ENCODE measurements around the gene MT1E.
A peak's percentile ranks its signal among the peaks of the same experiment; 100 is the strongest.
"Not testable (repeated sequence)": the region's sequence is repeated elsewhere in the genome, so short reads cannot be mapped to it uniquely, and the experiment has no call there.

Gene MT1E

GRCh38 chr16:56669005-56669839 lies 43.6 kb downstream of the MT1E start, which contains the start of gene MT1H:
Gene MT1H (plus strand): TSS chr16:56669814. CDS start chr16:56669885, 71 bp downstream.
- no peak for DNase-seq (ENCODE audit: extremely low read depth in 1 of 2, low read depth in 1 of 2)

GRCh38 chr16:56669840-56670619 lies 44.4 kb downstream of the MT1E start:
- DNase-seq (ENCODE audit: extremely low read depth in 1 of 2, low read depth in 1 of 2) = no peak

- DNase-seq (ENCODE audit: extremely low read depth in 1 of 2, low read depth in 1 of 2) = no peak
Observed at GRCh38 chr16:56670620-56670934, 45.0 kb downstream of the MT1E start.

- not testable (repeated sequence) for DNase-seq (ENCODE audit: extremely low read depth in 1 of 2, low read depth in 1 of 2)
Observed at GRCh38 chr16:56671691-56672090, 46.1 kb downstream of the MT1E start.

GRCh38 chr16:56672171-56672570 lies 46.6 kb downstream of the MT1E start:
- DNase-seq (ENCODE audit: extremely low read depth in 1 of 2, low read depth in 1 of 2) = not testable (repeated sequence)

GRCh38 chr16:56672761-56673536 lies 47.4 kb downstream of the MT1E start:
- DNase-seq (ENCODE audit: extremely low read depth in 1 of 2, low read depth in 1 of 2) = no peak

GRCh38 chr16:56673921-56674320 lies 48.3 kb downstream of the MT1E start:
- DNase-seq (ENCODE audit: extremely low read depth in 1 of 2, low read depth in 1 of 2) = no peak

GRCh38 chr16:56674570-56674969 lies 49.0 kb downstream of the MT1E start:
- DNase-seq (ENCODE audit: extremely low read depth in 1 of 2, low read depth in 1 of 2) = not testable (repeated sequence)

- DNase-seq (ENCODE audit: extremely low read depth in 1 of 2, low read depth in 1 of 2) = peak in 1 of 2 donors; percentile 57
Observed at GRCh38 chr16:56675685-56676210, 50.2 kb downstream of the MT1E start.
